ENCODE data around the gene KIF26A.

The KIF26A gene

DNA sequence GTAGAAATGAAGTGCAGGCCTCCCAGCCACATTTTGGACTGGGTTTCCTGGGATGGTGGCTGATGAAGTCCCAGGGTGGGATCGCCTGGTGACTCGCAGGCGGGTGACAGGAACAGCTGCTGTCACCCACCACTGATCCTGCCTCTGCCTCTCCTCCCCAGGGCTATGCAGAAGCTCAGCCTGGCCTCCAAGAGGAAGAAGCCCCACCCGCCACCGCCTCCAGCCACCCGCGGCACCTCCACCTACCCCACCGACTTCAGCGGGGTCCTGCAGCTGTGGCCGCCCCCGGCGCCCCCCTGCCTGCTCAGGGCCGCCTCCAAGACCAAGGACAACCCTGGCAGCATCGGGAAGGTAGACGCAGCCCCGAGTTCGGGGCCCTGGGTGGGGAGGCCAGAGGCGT, 28.3 kb downstream of the KIF26A start:
- no peak overlapping the region for H3K27ac ChIP-seq (ENCODE audit: extremely low read depth, low read depth, low read length)
- POLR2A ChIA-PET = no interaction called here

DNA sequence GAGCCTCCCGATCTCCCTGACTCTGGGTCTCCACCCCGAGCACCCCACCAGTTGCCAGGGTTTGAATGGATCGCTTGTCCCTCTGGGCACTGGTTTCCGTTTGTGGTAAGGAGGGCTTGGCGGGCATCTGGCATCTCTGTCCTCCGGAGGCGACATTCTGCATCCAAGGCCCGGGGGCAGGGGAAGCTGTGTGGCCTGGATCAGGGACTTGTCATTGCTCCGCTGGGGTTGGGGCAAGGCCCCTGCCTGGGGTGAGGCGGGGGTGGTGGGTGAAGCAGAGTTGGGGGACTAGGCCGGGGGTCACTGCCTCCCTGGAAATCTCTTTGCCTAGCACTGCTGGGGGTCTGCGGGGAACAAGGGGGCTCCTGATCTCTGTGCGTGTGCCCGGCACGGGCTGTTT, 30.2 kb downstream of the KIF26A start:
- CTCF ChIA-PET = no interaction called here
- Histone ChIP-seq H3K36me3 (ENCODE audit: control insufficient read depth in 2 of 2, insufficient read depth in 1 of 2, low read length in 2 of 2) (peaks cover 0 to 16% of the 10 kb centered on the region in 2 experiments; a peak in 1 of 3 replicates), H3K4me1 (ENCODE audit: control insufficient read depth, insufficient read depth, low read length) (no peaks in the 10 kb centered on the region), H3K9me3 (ENCODE audit: control insufficient read depth, insufficient read depth, low read depth, low read length) (no peaks in the 10 kb centered on the region), H3K27ac (ENCODE audit: extremely low read depth, low read depth, low read length) (no peak overlapping the region), H3K4me3 (ENCODE audit: low read depth, low read length) (no peak overlapping the region)
- POLR2A ChIA-PET = no interaction called here
- TF ChIP-seq, protein P1, sequence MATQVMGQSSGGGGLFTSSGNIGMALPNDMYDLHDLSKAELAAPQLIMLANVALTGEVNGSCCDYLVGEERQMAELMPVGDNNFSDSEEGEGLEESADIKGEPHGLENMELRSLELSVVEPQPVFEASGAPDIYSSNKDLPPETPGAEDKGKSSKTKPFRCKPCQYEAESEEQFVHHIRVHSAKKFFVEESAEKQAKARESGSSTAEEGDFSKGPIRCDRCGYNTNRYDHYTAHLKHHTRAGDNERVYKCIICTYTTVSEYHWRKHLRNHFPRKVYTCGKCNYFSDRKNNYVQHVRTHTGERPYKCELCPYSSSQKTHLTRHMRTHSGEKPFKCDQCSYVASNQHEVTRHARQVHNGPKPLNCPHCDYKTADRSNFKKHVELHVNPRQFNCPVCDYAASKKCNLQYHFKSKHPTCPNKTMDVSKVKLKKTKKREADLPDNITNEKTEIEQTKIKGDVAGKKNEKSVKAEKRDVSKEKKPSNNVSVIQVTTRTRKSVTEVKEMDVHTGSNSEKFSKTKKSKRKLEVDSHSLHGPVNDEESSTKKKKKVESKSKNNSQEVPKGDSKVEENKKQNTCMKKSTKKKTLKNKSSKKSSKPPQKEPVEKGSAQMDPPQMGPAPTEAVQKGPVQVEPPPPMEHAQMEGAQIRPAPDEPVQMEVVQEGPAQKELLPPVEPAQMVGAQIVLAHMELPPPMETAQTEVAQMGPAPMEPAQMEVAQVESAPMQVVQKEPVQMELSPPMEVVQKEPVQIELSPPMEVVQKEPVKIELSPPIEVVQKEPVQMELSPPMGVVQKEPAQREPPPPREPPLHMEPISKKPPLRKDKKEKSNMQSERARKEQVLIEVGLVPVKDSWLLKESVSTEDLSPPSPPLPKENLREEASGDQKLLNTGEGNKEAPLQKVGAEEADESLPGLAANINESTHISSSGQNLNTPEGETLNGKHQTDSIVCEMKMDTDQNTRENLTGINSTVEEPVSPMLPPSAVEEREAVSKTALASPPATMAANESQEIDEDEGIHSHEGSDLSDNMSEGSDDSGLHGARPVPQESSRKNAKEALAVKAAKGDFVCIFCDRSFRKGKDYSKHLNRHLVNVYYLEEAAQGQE (tag by site-specific recombination; IDR thresholded peaks at IDR 0.05) = no peak
- TF ChIP-seq, protein P2, sequence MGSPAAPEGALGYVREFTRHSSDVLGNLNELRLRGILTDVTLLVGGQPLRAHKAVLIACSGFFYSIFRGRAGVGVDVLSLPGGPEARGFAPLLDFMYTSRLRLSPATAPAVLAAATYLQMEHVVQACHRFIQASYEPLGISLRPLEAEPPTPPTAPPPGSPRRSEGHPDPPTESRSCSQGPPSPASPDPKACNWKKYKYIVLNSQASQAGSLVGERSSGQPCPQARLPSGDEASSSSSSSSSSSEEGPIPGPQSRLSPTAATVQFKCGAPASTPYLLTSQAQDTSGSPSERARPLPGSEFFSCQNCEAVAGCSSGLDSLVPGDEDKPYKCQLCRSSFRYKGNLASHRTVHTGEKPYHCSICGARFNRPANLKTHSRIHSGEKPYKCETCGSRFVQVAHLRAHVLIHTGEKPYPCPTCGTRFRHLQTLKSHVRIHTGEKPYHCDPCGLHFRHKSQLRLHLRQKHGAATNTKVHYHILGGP (tag by site-specific recombination; IDR thresholded peaks at IDR 0.05) = no peak
- TF ChIP-seq ZNF214 (tag by site-specific recombination; IDR thresholded peaks at IDR 0.05; ENCODE audit: borderline replicate concordance) (no peak), BCL11B (tag by site-specific recombination; IDR thresholded peaks at IDR 0.05; ENCODE audit: low read depth) (no peak), ZNF335 (tag by site-specific recombination; conservative IDR thresholded peaks at IDR 0.05) (no peak), WT1 (tag by site-specific recombination; IDR thresholded peaks at IDR 0.05) (no peak), ZNF549 (tag by site-specific recombination; IDR thresholded peaks at IDR 0.05) (no peak), ZNF202 (tag by site-specific recombination; IDR thresholded peaks at IDR 0.05; ENCODE audit: borderline replicate concordance) (no peak), ZFP69B (tag by site-specific recombination; IDR thresholded peaks at IDR 0.05) (no peak), ZBTB21 (tag by site-specific recombination; IDR thresholded peaks at IDR 0.05) (no peak), ZFP41 (tag by site-specific recombination; IDR thresholded peaks at IDR 0.05; ENCODE audit: borderline replicate concordance) (no peak)
- TF ChIP-seq, protein P3, sequence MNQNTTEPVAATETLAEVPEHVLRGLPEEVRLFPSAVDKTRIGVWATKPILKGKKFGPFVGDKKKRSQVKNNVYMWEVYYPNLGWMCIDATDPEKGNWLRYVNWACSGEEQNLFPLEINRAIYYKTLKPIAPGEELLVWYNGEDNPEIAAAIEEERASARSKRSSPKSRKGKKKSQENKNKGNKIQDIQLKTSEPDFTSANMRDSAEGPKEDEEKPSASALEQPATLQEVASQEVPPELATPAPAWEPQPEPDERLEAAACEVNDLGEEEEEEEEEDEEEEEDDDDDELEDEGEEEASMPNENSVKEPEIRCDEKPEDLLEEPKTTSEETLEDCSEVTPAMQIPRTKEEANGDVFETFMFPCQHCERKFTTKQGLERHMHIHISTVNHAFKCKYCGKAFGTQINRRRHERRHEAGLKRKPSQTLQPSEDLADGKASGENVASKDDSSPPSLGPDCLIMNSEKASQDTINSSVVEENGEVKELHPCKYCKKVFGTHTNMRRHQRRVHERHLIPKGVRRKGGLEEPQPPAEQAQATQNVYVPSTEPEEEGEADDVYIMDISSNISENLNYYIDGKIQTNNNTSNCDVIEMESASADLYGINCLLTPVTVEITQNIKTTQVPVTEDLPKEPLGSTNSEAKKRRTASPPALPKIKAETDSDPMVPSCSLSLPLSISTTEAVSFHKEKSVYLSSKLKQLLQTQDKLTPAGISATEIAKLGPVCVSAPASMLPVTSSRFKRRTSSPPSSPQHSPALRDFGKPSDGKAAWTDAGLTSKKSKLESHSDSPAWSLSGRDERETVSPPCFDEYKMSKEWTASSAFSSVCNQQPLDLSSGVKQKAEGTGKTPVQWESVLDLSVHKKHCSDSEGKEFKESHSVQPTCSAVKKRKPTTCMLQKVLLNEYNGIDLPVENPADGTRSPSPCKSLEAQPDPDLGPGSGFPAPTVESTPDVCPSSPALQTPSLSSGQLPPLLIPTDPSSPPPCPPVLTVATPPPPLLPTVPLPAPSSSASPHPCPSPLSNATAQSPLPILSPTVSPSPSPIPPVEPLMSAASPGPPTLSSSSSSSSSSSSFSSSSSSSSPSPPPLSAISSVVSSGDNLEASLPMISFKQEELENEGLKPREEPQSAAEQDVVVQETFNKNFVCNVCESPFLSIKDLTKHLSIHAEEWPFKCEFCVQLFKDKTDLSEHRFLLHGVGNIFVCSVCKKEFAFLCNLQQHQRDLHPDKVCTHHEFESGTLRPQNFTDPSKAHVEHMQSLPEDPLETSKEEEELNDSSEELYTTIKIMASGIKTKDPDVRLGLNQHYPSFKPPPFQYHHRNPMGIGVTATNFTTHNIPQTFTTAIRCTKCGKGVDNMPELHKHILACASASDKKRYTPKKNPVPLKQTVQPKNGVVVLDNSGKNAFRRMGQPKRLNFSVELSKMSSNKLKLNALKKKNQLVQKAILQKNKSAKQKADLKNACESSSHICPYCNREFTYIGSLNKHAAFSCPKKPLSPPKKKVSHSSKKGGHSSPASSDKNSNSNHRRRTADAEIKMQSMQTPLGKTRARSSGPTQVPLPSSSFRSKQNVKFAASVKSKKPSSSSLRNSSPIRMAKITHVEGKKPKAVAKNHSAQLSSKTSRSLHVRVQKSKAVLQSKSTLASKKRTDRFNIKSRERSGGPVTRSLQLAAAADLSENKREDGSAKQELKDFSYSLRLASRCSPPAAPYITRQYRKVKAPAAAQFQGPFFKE (tag by site-specific recombination; IDR thresholded peaks at IDR 0.05; ENCODE audit: borderline replicate concordance) = no peak

More for the DNA sequence above, 28.3 kb downstream of the KIF26A start:
- CTCF ChIA-PET = no interaction called here
- Histone ChIP-seq H3K4me3 (ENCODE audit: low read depth, low read length) (no peak overlapping the region), H3K36me3 (ENCODE audit: control insufficient read depth in 2 of 2, insufficient read depth in 1 of 2, low read length in 2 of 2) (peaks cover 0 to 2% of the 10 kb centered on the region in 2 experiments; a peak in 1 of 3 replicates), H3K9me3 (ENCODE audit: control insufficient read depth, insufficient read depth, low read depth, low read length) (no peaks in the 10 kb centered on the region), H3K4me1 (ENCODE audit: control insufficient read depth, insufficient read depth, low read length) (no peaks in the 10 kb centered on the region)
- TF ChIP-seq, protein P4, sequence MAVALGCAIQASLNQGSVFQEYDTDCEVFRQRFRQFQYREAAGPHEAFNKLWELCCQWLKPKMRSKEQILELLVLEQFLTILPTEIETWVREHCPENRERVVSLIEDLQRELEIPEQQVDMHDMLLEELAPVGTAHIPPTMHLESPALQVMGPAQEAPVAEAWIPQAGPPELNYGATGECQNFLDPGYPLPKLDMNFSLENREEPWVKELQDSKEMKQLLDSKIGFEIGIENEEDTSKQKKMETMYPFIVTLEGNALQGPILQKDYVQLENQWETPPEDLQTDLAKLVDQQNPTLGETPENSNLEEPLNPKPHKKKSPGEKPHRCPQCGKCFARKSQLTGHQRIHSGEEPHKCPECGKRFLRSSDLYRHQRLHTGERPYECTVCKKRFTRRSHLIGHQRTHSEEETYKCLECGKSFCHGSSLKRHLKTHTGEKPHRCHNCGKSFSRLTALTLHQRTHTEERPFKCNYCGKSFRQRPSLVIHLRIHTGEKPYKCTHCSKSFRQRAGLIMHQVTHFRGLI (tag by site-specific recombination; IDR thresholded peaks at IDR 0.05) = no peak
- TF ChIP-seq EGR2 (tag by site-specific recombination; IDR thresholded peaks at IDR 0.05; ENCODE audit: low read depth) = peak; percentile 89
- peak; percentile 94 for TF ChIP-seq ZFHX2 (tag by site-specific recombination; conservative IDR thresholded peaks at IDR 0.05)
- TF ChIP-seq TRIM28 (IDR thresholded peaks at IDR 0.05; ENCODE audit: borderline replicate concordance, low read length) = no peak
- peak; percentile 82 for TF ChIP-seq ZNF341 (tag by site-specific recombination; IDR thresholded peaks at IDR 0.05; ENCODE audit: low read depth)
- TF ChIP-seq KLF1 (tag by site-specific recombination; IDR thresholded peaks at IDR 0.05) = peak; percentile 16; the same call in 1 of the 2 replicates
- TF ChIP-seq GLI4 (tag by site-specific recombination; IDR thresholded peaks at IDR 0.05) = no peak
- no peak for TF ChIP-seq ZNF175 (tag by site-specific recombination; IDR thresholded peaks at IDR 0.05)

Data from HEK293 (cell line).